C1 segment of cervical spinal cord (tissue), 14 donors: ENCODE data around the gene STAT3.
"Not testable (repeated sequence)": the region's sequence is repeated elsewhere in the genome, so short reads cannot be mapped to it uniquely, and the experiment has no call there.

Experiments used
- DNase-seq, 14 donors: peaks; one replicate each; lab custom pipeline; 2025; lab: John Stamatoyannopoulos, UW

Gene STAT3

GRCh38 chr17:42317967-42318366 lies 70.3 kb downstream of the STAT3 start:
- not testable (repeated sequence) for DNase-seq

GRCh38 chr17:42317266-42317845 lies 70.9 kb downstream of the STAT3 start:
- DNase-seq: peak in 1 of 14 donors; percentile 36

- no peak for DNase-seq
Observed at GRCh38 chr17:42316755-42317154, 71.5 kb downstream of the STAT3 start.

- peak in 1 of 14 donors; percentile 6 for DNase-seq
Observed at GRCh38 chr17:42315402-42316156, 72.7 kb downstream of the STAT3 start.

- DNase-seq: no peak
Observed at GRCh38 chr17:42313773-42314566, 74.3 kb downstream of the STAT3 start.

GRCh38 chr17:42313389-42313772 lies 74.9 kb downstream of the STAT3 start:
- DNase-seq: no peak

GRCh38 chr17:42312285-42313130 lies 75.7 kb downstream of the STAT3 start:
- DNase-seq: peak in 12 of 14 donors; percentile 30 to 81 (median 72)

GRCh38 chr17:42312035-42312284 lies 76.3 kb downstream of the STAT3 start:
- DNase-seq: no peak

GRCh38 chr17:42311240-42312034 lies 76.8 kb downstream of the STAT3 start:
- peak in 10 of 14 donors; percentile 22 to 71 (median 51) for DNase-seq

- DNase-seq: no peak
Observed at GRCh38 chr17:42310787-42311215, 77.4 kb downstream of the STAT3 start.

- no peak for DNase-seq
Observed at GRCh38 chr17:42309986-42310786, 78.1 kb downstream of the STAT3 start.

- DNase-seq: no peak
Observed at GRCh38 chr17:42309142-42309541, 79.1 kb downstream of the STAT3 start.

- no peak for DNase-seq
Observed at GRCh38 chr17:42308446-42308845, 79.8 kb downstream of the STAT3 start.

- DNase-seq: no peak
Observed at GRCh38 chr17:42307362-42307927, 80.8 kb downstream of the STAT3 start.

- no peak for DNase-seq
Observed at GRCh38 chr17:42306385-42306667, 81.9 kb downstream of the STAT3 start.

GRCh38 chr17:42305543-42306384 lies 82.5 kb downstream of the STAT3 start:
- no peak for DNase-seq

- not testable (repeated sequence) for DNase-seq
Observed at GRCh38 chr17:42305031-42305330, 83.3 kb downstream of the STAT3 start.

- DNase-seq: no peak
Observed at GRCh38 chr17:42304187-42305030, 83.8 kb downstream of the STAT3 start.
